Neuronal stem cell (in vitro differentiated cells): ENCODE data around the gene LILRA6.
A peak's percentile ranks its signal among the peaks of the same experiment; 100 is the strongest.
"Not testable (repeated sequence)": the region's sequence is repeated elsewhere in the genome, so short reads cannot be mapped to it uniquely, and the experiment has no call there.

ENCODE experiments used
- DNase-seq: peaks from one replicate; pipeline ENCODE4 v3.0.0-alpha.2; 2013; ENCODE audit warnings: low spot score
- H2AFZ ChIP-seq: one replicate; pipeline ENCODE4 v1.6.1; 2013; ENCODE audit warnings: mild to moderate bottlenecking, low read length, inconsistent platforms
- H2AK5ac ChIP-seq: 2 replicates; pipeline ENCODE4 v1.6.1; 2013; ENCODE audit warnings: low read depth, mild to moderate bottlenecking, inconsistent platforms, low read length, moderate library complexity, mixed read lengths
- H2BK120ac ChIP-seq: 2 replicates; pipeline ENCODE4 v1.6.1; 2013; ENCODE audit warnings: low read depth, mild to moderate bottlenecking, inconsistent platforms, low read length, moderate library complexity, mixed read lengths
- H2BK12ac ChIP-seq: one replicate; pipeline ENCODE4 v1.6.1; 2013; ENCODE audit warnings: low read length, inconsistent platforms
- H2BK15ac ChIP-seq: 2 replicates; pipeline ENCODE4 v1.6.1; 2013; ENCODE audit warnings: mild to moderate bottlenecking, low read length, inconsistent platforms, mixed read lengths
- H2BK5ac ChIP-seq: one replicate; pipeline ENCODE4 v1.6.1; 2013; ENCODE audit warnings: inconsistent platforms, mild to moderate bottlenecking, low read length, moderate library complexity
- H3K14ac ChIP-seq: one replicate; pipeline ENCODE4 v1.6.1; 2013; ENCODE audit warnings: low read length, inconsistent platforms
- H3K18ac ChIP-seq: 2 replicates; pipeline ENCODE4 v1.6.1; 2013; ENCODE audit warnings: low read length, inconsistent platforms
- H3K23ac ChIP-seq: 2 replicates; pipeline ENCODE4 v1.6.1; 2013; ENCODE audit warnings: low read depth, mild to moderate bottlenecking, mixed read lengths, low read length, inconsistent platforms; ENCODE audit not compliant: poor library complexity
- H3K27ac ChIP-seq: replicated peaks from 3 replicates; pipeline ENCODE4 v1.5.1; 2013; ENCODE audit warnings: low read length, inconsistent platforms
- H3K27me3 ChIP-seq, 3 experiments: 2 replicates each; pipeline ENCODE4 v1.6.1; 2013; ENCODE audit warnings: low read length in 3 of 3, mild to moderate bottlenecking in 2 of 3, inconsistent platforms in 1 of 3, low read depth in 1 of 3, mixed read lengths in 1 of 3, moderate library complexity in 1 of 3; ENCODE audit not compliant: control insufficient read depth in 3 of 3, insufficient read depth in 3 of 3
- H3K36me3 ChIP-seq, 2 donors: replicated peaks in 1 of 2; 2 replicates each; pipeline ENCODE4 v1.6.1; 2013; ENCODE audit warnings: low read length in 2 of 2; ENCODE audit not compliant: control insufficient read depth in 2 of 2, insufficient read depth in 2 of 2
- H3K4ac ChIP-seq: 2 replicates; pipeline ENCODE4 v1.6.1; 2013; ENCODE audit warnings: inconsistent platforms, mild to moderate bottlenecking, low read length, moderate library complexity
- H3K4me1 ChIP-seq, 2 donors: 1 replicate in 1 of 2; 2 replicates in 1 of 2; pipeline ENCODE4 v1.6.1; 2013; ENCODE audit warnings: low read length in 2 of 2, low read depth in 1 of 2; ENCODE audit not compliant: control insufficient read depth in 2 of 2, insufficient read depth in 1 of 2
- H3K4me2 ChIP-seq: one replicate; pipeline ENCODE4 v1.6.1; 2013; ENCODE audit warnings: mild to moderate bottlenecking, low read length, inconsistent platforms; ENCODE audit not compliant: insufficient read depth, poor library complexity, severe bottlenecking
- H3K4me3 ChIP-seq, 2 donors: 2 replicates each; pipeline ENCODE4 v1.5.1; 2013; ENCODE audit warnings: low read length in 2 of 2, mild to moderate bottlenecking in 2 of 2, inconsistent platforms in 1 of 2, moderate library complexity in 1 of 2
- H3K79me1 ChIP-seq: one replicate; pipeline ENCODE4 v1.6.1; 2013; ENCODE audit warnings: low read depth, mild to moderate bottlenecking, inconsistent platforms, low read length, moderate library complexity
- H3K9ac ChIP-seq: one replicate; pipeline ENCODE4 v1.6.1; 2013; ENCODE audit warnings: mild to moderate bottlenecking, low read depth, low read length, inconsistent platforms; ENCODE audit not compliant: poor library complexity
- H3K9me3 ChIP-seq, 2 donors: replicated peaks in 1 of 2; 2 replicates each; pipeline versions ENCODE3 to v1.6.1; 2013; ENCODE audit warnings: low read length in 2 of 2, mild to moderate bottlenecking in 2 of 2, inconsistent platforms in 1 of 2, low read depth in 1 of 2, mixed read lengths in 1 of 2, moderate library complexity in 1 of 2; ENCODE audit not compliant: control insufficient read depth in 2 of 2, insufficient read depth in 1 of 2
- H4K8ac ChIP-seq: one replicate; pipeline ENCODE4 v1.6.1; 2013; ENCODE audit warnings: low read depth, mild to moderate bottlenecking, inconsistent platforms, low read length, moderate library complexity
- H4K91ac ChIP-seq: one replicate; pipeline ENCODE4 v1.6.1; 2013; ENCODE audit warnings: low read length, low read depth, mild to moderate bottlenecking, inconsistent platforms; ENCODE audit not compliant: poor library complexity
- WGBS, 2 donors: extraction: QIAGEN DNeasy Blood & Tissue Kit; methylation state at CpG; one replicate each; pipeline ENCODE4 v1.1.7; 2013; ENCODE audit warnings: missing lambda C conversion rate in 2 of 2, mixed read lengths in 1 of 2; ENCODE audit not compliant: insufficient read length in 2 of 2, insufficient replicate concordance in 1 of 2; ENCODE audit errors: extremely low coverage in 2 of 2; 5-methylcytosine and 5-hydroxymethylcytosine counted together

LILRA6 gene

GRCh38 chr19:54231077-54231931 is 11.3 kb downstream of the LILRA6 start:
- peaks cover 0 to 4% (median 0%) of the 10 kb centered on the region in 3 experiments for H3K27me3 ChIP-seq
- H3K4me2 ChIP-seq, result no peak overlapping the region
- H3K23ac ChIP-seq, result no peak overlapping the region
- H4K91ac ChIP-seq, result no peak overlapping the region
- peaks cover 0 to 2% of the 10 kb centered on the region in 2 donors for H3K4me1 ChIP-seq
- no peak overlapping the region for H2AK5ac ChIP-seq
- H2BK5ac ChIP-seq, result no peak overlapping the region
- no peaks in the 10 kb centered on the region for H3K36me3 ChIP-seq
- no peak overlapping the region for H4K8ac ChIP-seq
- peak; percentile 68 for DNase-seq
- no CpG with 5 or more reads among the region's 21 CpGs for WGBS, 2 donors
- no peaks in the 10 kb centered on the region for H3K79me1 ChIP-seq
- no peak overlapping the region for H2BK12ac ChIP-seq
- H2AFZ ChIP-seq, result peak overlapping the region; percentile 52
- no peak overlapping the region for H3K18ac ChIP-seq
- H3K4me3 ChIP-seq, result no peak overlapping the region
- no peak overlapping the region for H3K27ac ChIP-seq
- peaks cover 5% of the 10 kb centered on the region in 2 donors for H3K9me3 ChIP-seq
- no peak overlapping the region for H3K14ac ChIP-seq
- no peak overlapping the region for H2BK15ac ChIP-seq
- H3K9ac ChIP-seq, result no peak overlapping the region
- no peak overlapping the region for H2BK120ac ChIP-seq
- H3K4ac ChIP-seq, result no peak overlapping the region

- Histone ChIP-seq H2BK15ac (no peak overlapping the region), H3K4me1 (peaks cover 0 to 2% of the 10 kb centered on the region in 2 donors), H3K36me3 (no peaks in the 10 kb centered on the region), H3K18ac (no peak overlapping the region), H3K4me3 (no peak overlapping the region), H3K23ac (no peak overlapping the region), H3K27me3 (peaks cover 0 to 4% (median 0%) of the 10 kb centered on the region in 3 experiments), H3K4me2 (no peak overlapping the region), H3K14ac (no peak overlapping the region), H3K9me3 (peaks cover 0 to 4% of the 10 kb centered on the region in 2 donors), H3K27ac (no peak overlapping the region), H3K4ac (no peak overlapping the region), H2BK12ac (no peak overlapping the region), H2AFZ (no peak overlapping the region), H2BK5ac (no peak overlapping the region), H4K91ac (no peak overlapping the region), H2AK5ac (no peak overlapping the region), H3K9ac (no peak overlapping the region), H4K8ac (no peak overlapping the region), H2BK120ac (no peak overlapping the region), H3K79me1 (no peaks in the 10 kb centered on the region)
- no CpG with 5 or more reads among the region's 7 CpGs for WGBS, 2 donors
- no peak for DNase-seq
Measured at GRCh38 chr19:54230031-54230430, 12.6 kb downstream of the LILRA6 start.

- no peaks in the 10 kb centered on the region for H3K36me3 ChIP-seq
- no peak overlapping the region for H3K14ac ChIP-seq
- no peak overlapping the region for H3K18ac ChIP-seq
- no peak overlapping the region for H2AFZ ChIP-seq
- H3K27ac ChIP-seq, result no peak overlapping the region
- no peak overlapping the region for H2BK120ac ChIP-seq
- no peaks in the 10 kb centered on the region for H3K79me1 ChIP-seq
- H3K9ac ChIP-seq, result no peak overlapping the region
- WGBS, 2 donors, result no CpG with 5 or more reads among the region's 8 CpGs
- no peak overlapping the region for H2BK15ac ChIP-seq
- H2BK5ac ChIP-seq, result no peak overlapping the region
- DNase-seq, result no peak
- peaks cover 0 to 2% of the 10 kb centered on the region in 2 donors for H3K4me1 ChIP-seq
- H3K9me3 ChIP-seq, result no peaks in the 10 kb centered on the region
- H3K23ac ChIP-seq, result no peak overlapping the region
- H3K4me3 ChIP-seq, result no peak overlapping the region
- H2AK5ac ChIP-seq, result no peak overlapping the region
- H4K8ac ChIP-seq, result no peak overlapping the region
- H4K91ac ChIP-seq, result no peak overlapping the region
- no peak overlapping the region for H3K4ac ChIP-seq
- H3K4me2 ChIP-seq, result no peak overlapping the region
- H2BK12ac ChIP-seq, result no peak overlapping the region
- peaks cover 0 to 4% (median 0%) of the 10 kb centered on the region in 3 experiments for H3K27me3 ChIP-seq
Measured at GRCh38 chr19:54229146-54229545, 13.4 kb downstream of the LILRA6 start.

- not testable (repeated sequence) for H3K79me1 ChIP-seq, H4K8ac ChIP-seq, H2AK5ac ChIP-seq, H3K23ac ChIP-seq, H3K9me3 ChIP-seq, H2BK120ac ChIP-seq, H2AFZ ChIP-seq, H4K91ac ChIP-seq, H3K9ac ChIP-seq, H3K4me2 ChIP-seq, H2BK5ac ChIP-seq, H3K14ac ChIP-seq, H2BK12ac ChIP-seq, H3K36me3 ChIP-seq, DNase-seq, H3K4ac ChIP-seq, H3K27ac ChIP-seq, H3K4me1 ChIP-seq, H3K18ac ChIP-seq, H3K4me3 ChIP-seq, H3K27me3 ChIP-seq, H2BK15ac ChIP-seq
- WGBS, 2 donors, result no CpG with 5 or more reads among the region's 10 CpGs
Measured at GRCh38 chr19:54224619-54225018, 18.0 kb downstream of the LILRA6 start.
